GM19035 (cell line): Measurements from ENCODE around the gene LRRC8D.

ENCODE experiments used
- ATAC-seq: cut with Tn5 transposase; IDR thresholded peaks from one replicate; pipeline ENCODE4 v1.9.1; 2021; ENCODE audit not compliant: unreplicated experiment

LRRC8D gene

DNA sequence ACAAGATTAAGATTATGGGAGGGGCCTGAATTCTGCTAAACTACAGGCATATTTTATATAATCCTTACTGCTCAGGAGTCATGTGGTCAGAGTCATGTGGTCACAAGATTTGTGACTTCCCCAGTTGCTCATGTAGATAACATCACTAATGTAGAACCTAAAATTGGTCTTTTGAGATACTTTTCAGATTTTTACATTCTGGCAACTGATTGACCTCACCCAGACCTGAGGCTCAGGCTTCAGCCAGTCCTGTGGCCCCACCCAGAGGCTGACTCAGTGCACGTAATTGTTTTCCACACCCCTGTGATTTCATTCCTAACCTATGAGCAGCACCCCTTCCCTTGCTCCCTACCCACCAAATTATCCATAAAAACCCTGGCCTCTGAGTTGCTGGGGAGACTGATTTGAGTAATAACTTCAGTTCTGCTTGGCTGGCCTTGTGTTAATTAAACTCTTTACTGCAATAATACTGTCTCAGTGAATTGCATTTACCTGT is 132.3 kb downstream of the LRRC8D start:
- ATAC-seq: no peak

DNA sequence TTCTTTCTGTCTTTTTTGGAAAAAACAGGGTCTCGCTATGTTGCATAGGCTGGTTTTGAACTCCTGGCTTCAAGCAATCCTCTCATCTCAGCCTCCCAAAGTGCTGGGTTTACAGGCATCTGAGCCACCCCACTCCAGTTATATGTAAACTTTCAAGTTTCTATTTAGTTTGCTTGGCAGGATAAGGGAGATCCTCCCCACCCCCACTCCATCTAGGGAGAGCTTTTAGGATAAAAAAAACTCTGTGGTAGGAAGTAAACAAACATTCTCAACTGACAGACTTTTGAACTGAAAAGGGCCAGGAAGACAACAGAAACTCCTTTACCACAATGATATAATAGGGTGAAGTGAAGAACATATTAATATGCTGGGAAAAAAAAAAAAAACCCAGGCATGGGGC is 133.1 kb downstream of the LRRC8D start:
- no peak for ATAC-seq

DNA sequence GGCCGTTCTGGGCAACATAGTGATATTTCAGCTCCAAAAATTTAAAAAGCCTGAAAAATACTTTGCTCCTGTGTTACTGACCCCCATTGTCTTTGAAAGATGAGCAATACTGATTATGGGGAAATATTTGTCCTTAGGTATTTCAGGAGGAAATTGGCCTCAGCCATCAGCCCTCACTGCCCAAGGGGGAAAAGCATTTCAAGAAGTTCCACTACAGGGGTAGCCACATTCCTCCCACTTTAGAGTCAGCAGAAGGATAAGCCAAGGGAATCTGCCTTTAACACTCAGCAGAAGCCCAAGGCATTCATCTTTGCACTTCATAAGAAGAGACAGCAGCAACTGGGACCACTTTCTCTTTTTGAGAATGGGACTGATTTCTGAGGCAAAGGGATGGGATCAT is 133.6 kb downstream of the LRRC8D start:
- no peak for ATAC-seq

DNA sequence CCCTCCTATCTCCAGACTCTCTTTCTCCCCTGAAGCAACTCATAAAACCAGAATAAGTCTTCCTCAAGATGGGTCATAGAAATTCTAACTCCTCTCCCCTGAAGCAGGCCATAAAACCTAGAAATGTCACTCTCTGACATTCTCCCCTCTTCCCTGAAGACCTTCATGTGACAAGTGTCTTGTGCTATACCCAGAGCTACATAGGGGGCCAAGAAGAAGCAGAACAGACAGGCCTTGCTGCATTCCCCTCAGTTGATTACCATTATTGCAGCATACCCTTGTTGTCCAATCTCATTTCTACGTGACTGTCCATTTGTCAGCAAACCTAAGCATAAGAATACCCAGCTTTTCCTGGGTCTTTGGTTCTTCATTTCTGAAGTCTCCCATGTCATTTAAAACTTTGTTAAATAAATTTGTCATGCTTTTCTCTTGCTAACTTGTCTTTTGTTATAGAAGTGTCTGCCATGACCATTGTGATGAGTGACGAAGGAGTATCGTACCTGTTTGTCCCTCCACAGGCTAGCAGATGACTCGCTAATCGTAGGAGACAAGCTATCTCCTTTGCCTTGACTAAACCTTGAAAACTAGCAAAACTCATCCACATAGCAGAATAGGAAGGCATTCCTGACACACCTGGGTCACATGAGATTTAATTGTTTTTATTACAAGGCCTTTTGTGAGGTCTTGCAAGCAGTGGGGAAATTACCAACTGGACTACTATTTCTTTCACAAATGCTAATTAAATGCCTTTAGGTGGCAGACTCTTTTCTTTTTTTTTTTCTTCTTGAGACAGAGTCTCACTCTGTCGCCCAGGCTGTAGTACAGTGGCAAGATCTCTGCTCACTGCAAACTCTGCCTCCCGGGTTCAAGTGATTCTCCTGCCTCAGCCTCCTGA is 134.7 kb downstream of the LRRC8D start:
- ATAC-seq: no peak

DNA sequence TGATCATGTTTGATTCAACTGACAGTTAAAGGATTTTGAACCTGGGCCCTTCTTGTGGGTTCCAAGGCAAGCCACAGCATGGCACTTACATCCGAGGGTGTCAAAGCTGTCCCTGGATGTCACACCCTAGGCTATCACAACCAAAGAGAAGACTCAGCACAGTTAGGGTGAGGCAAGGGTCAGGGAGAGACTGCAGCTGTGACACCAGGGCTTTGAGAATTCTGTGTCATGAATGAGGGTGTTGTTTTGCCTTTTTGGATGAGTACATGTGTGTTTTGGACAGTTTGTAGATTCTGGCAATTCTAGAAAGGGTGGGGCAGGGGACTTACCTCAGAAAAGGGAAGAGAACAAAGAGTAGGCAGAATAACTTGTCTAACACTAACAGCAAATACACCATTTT is 136.3 kb downstream of the LRRC8D start:
- no peak for ATAC-seq

DNA sequence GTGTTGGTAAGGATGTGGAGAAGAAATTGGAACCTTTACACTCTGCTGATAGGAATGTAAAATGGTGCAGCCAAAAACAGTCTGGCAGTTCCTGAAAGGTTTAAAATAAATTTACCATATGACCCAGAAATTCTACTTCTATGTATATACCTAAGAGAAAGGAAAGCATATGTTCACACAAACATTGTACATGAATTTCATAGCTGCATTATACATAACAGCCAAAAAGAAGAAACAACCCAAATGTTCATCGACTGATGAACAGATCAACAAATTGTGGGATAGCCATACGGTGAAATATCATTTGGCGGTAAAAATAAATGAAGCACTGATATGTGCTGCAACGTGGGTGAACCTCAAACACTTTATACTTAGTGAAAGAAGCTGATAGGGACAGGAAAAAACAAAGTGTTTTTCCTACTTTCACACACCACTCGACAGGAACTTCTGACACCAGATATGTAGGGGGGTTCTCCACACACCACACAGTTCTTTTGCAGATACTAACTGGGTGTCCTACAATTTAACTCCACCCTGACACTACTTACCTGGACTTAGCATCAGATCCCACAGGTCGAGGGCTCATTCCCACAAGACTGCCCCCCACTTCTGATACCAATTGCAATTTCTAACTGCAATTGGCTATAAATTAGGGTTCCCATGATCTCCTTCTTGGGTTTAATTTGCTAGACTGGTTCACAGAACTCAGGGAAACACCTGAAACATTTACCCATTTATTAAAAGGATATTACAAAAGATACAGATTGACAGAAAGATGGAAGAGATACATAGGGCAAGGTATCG is 138.2 kb downstream of the LRRC8D start:
- ATAC-seq: no peak

- no peak for ATAC-seq
Observed at GRCh38 chr1:89959719-89960118, 138.9 kb downstream of the LRRC8D start.

DNA sequence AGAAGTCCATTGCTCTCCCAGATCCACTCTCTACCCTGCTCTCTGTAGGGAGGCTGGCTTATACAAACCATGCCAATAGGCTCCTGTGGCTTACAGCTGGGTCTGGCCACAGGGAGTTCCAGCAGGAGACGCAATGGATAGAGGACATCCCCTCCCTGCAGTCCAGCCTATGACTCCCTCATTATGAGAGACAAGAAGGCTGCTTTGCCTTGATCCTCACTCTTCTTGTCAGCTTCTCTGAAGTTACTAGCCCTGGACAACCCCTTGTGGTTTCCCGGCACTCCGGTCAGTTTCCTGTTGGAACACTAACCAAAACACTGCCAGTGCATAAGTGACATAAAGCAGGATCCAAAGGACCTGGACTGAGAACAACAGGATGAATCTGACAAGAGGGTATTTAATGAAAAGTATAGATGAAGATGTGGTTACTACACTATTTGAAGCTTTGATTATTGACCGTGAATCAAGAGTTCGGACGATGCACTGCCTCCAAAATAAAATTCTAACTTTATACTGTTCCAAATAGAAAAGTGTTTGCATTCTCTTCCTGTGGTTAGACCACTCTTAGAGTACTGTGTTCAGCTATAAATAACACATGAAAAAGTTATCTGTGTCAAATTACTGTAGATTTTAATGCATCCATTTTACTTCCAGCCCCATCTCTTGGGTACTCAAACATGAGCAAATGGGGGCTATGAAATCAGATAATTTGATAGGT is 141.4 kb downstream of the LRRC8D start:
- no peak for ATAC-seq

DNA sequence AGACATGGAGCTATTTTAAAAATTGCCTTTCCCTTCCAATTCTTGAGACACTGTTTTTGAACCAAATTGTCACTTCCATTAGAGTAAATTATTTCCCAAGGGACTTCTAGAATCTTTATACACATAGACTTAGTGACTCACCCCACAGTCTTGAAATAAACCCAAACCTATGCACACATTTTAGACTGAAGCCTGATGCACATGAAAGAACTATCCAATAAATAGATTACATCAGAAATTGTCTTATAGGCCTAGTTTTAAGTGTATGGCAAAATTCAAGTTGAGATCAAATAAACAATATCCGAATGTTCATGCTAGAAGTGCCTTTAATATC is 141.9 kb downstream of the LRRC8D start:
- ATAC-seq: no peak

DNA sequence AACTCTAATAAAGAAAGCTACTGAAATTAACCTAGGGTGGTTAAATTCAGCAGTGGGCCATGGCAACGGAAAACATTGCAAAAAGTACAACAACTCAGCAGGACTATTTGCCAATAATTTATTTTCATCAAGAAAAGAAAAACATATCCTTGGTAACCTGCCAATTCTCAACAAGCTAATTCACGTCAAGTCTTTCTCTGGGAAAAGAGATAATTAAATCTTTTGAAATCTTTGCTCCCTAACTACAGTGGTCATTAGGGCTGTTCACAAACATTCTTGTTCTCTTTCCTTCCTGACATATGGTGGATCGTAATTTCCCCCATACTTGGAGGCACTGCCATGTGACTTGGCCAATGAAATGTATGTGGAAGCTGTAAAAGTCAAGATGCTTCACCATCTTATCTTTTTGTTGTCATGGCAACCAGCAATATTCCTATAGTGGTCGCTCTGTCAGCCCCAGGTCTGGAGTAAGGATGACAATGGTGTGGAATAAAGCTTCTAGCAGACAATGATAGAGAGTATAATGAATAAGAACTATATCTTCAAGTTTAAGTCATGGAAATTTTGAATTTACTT is 144.4 kb downstream of the LRRC8D start:
- no peak for ATAC-seq

GRCh38 chr1:89966656-89967055 is 145.8 kb downstream of the LRRC8D start:
- no peak for ATAC-seq

DNA sequence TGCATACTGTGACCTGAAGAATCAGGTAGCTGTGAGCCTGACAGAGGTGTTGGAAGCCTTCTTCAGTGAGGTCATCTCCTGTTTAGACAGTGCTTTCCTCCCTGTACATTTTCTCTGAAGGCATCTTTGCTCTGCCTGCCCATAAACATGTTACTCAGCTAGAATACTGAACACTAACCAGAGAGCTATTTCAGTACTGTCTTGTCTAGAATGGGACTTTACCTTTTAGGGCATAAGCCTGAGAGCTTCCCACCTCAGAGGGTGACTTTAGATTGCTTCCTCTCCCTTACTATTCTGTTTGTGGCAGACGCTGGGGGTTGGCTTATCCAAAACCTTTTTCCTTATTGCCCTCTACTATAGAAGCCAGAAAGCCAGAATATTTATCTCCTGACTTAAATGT is 150.8 kb downstream of the LRRC8D start:
- ATAC-seq: no peak

DNA sequence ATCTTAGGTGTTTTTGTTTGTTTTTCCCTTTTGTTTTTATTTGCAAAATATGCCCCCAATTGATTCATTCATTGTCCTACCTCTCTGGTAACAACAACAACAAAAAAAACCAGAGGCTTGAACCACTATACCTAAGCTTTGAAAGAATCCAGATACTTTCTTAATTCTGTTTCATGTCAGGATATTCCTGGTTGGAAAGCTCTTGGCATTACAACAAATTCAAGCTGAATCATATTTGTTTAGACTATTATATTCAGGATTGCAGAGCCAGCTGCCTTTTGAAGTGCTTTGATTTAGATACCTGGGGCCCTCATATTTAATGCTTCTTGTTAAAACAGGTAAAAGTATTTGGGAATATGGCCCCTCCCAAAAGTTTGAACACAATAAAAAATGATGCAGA is 151.2 kb downstream of the LRRC8D start:
- ATAC-seq: no peak

- no peak for ATAC-seq
Observed at GRCh38 chr1:89973471-89974127, 152.8 kb downstream of the LRRC8D start.

- no peak for ATAC-seq
Observed at GRCh38 chr1:89974256-89974655, 153.4 kb downstream of the LRRC8D start.

- ATAC-seq: no peak
Observed at GRCh38 chr1:89974696-89975470, 154.1 kb downstream of the LRRC8D start.

- no peak for ATAC-seq
Observed at GRCh38 chr1:89975540-89976125, 154.8 kb downstream of the LRRC8D start.

- no peak for ATAC-seq
Observed at GRCh38 chr1:89978755-89979154, 157.9 kb downstream of the LRRC8D start.

DNA sequence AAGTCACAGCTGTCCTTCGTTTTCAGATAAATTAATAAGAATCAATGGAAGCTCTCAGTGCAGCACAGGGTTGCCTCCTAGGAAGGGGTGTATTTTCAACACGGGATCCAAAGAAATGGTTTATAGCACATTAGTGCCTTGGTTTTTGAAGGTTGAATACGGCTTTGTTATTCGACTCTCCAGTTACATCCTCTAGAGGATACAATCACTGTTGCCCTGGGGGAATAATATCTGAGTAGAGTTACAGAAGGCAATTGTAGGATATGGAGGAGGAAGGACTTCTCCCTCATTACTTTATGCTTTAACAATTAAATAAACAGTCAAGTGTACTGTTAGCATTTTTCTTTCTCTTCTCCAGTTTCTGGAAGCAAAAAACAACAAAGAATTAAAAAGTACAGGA is 159.8 kb downstream of the LRRC8D start:
- ATAC-seq: no peak
